NCI-H510A (cell line): ENCODE results near the gene MALAT1.
"Not testable (repeated sequence)": the region's sequence is repeated elsewhere in the genome, so short reads cannot be mapped to it uniquely, and the experiment has no call there.

Experiments
- DNase-seq: peaks from one replicate; lab custom pipeline; 2025; lab: John Stamatoyannopoulos, UW

The MALAT1 gene

GRCh38 chr11:65522718-65523630, 24.1 kb downstream of the MALAT1 start:
- DNase-seq, result not testable (repeated sequence)

GRCh38 chr11:65523631-65523968, 24.8 kb downstream of the MALAT1 start:
- not testable (repeated sequence) for DNase-seq

- DNase-seq, result no peak
Measured at GRCh38 chr11:65524014-65524740, 25.3 kb downstream of the MALAT1 start.

- DNase-seq, result no peak
Measured at GRCh38 chr11:65524741-65525545, 26.1 kb downstream of the MALAT1 start, which contains the start of gene SCYL1. Gene SCYL1, plus strand, starts transcription at chr11:65525083. Its CDS starts 71 bp downstream, at chr11:65525154.

- DNase-seq, result no peak
Measured at GRCh38 chr11:65525546-65526480, 27.0 kb downstream of the MALAT1 start.

- no peak for DNase-seq
Measured at GRCh38 chr11:65526744-65527143, 27.9 kb downstream of the MALAT1 start.

GRCh38 chr11:65528819-65529350, 30.0 kb downstream of the MALAT1 start:
- no peak for DNase-seq

- DNase-seq, result no peak
Measured at GRCh38 chr11:65529475-65530156, 30.8 kb downstream of the MALAT1 start.

- DNase-seq, result no peak
Measured at GRCh38 chr11:65530157-65530496, 31.3 kb downstream of the MALAT1 start.

- DNase-seq, result no peak
Measured at GRCh38 chr11:65532388-65533064, 33.7 kb downstream of the MALAT1 start.

GRCh38 chr11:65535102-65535501, 36.3 kb downstream of the MALAT1 start:
- no peak for DNase-seq

GRCh38 chr11:65536412-65537295, 37.8 kb downstream of the MALAT1 start:
- no peak for DNase-seq

GRCh38 chr11:65537296-65537597, 38.4 kb downstream of the MALAT1 start:
- DNase-seq, result no peak

- DNase-seq, result no peak
Measured at GRCh38 chr11:65537620-65538231, 38.9 kb downstream of the MALAT1 start.

- no peak for DNase-seq
Measured at GRCh38 chr11:65538232-65538914, 39.5 kb downstream of the MALAT1 start.

- no peak for DNase-seq
Measured at GRCh38 chr11:65538915-65539743, 40.3 kb downstream of the MALAT1 start.

GRCh38 chr11:65539744-65540289, 41.0 kb downstream of the MALAT1 start:
- no peak for DNase-seq
